Fibroblast of villous mesenchyme (primary cell): ENCODE results near the gene TLX1. TPM values are rescaled to one million over a fixed set of nuclear protein-coding genes. Genes with fewer than 3 reads are reported as not detected.

Experiments
- DNase-seq: peaks from one replicate; pipeline ENCODE4 v3.0.0-alpha.2; 2010; ENCODE audit warnings: low read depth
- H3K4me3 ChIP-seq: 2 replicates; pipeline ENCODE4 v1.5.1; 2011; ENCODE audit warnings: low read depth, mild to moderate bottlenecking, low read length
- CTCF ChIP-seq: IDR thresholded peaks from 2 replicates; pipeline ENCODE4 v1.5.1; 2012; ENCODE audit warnings: low read depth, mild to moderate bottlenecking, low read length; ENCODE audit not compliant: insufficient read depth
- total RNA-seq: library from RNA; depleted of rRNA; stranded (reverse); fragments of >200 nt; gene quantifications from 2 replicates; pipeline ENCODE4 v1.2.3, GENCODE V29; 2012

The TLX1 gene
- total RNA-seq, 1 donor: not detected

GRCh38 chr10:101139421-101139911 is 8.4 kb downstream of the TLX1 start:
- DNase-seq: peak; percentile 15
- TF ChIP-seq CTCF: peak; percentile 36

DNA sequence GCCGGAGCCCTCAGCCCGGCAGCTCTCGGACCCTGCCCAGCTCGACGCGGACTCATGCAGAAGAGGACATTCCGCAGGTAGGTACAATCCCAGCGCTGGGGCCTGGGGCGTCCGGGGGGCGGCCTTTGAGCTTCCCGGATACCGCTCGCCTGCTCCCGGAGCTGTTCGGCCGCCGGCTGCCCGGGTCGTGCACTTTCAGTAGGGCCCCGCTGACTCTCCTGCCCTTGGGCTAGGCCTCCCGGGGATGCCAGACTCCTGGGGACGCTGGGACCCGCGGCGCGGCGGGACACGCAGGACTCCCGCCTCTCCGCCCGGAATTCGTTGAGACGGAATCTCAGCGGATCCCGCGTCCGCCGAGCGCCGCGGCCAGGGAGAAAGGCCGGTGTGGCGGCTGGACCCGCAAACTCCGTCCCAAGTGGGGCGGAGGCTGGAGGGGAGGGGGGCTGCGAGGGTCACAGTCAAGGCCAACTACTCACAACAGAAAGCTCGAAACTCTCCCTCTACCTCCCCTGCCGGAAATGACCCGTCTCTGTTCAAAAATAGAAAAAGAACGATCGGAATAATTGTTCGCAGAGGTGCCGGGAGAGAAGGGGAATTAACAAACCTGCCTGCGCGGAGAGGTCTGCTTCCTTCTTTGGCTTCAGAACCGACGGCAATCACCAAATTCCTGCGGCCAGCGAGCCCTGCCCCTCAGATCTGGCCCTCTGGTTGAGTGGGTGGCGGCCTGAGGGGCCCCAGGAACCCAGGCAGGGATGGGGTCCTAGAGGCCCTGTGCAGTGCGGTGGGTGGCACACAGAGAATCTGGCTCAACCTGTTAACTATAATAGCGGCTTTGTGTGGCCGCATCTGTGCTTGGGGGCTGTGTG is 9.2 kb downstream of the TLX1 start:
- TF ChIP-seq CTCF: no peak
- DNase-seq: no peak
- H3K4me3 ChIP-seq: no peak overlapping the region

More at GRCh38 chr10:101139421-101139911, 8.4 kb downstream of the TLX1 start:
- H3K4me3 ChIP-seq: no peak overlapping the region

GRCh38 chr10:101140950-101141615 is 10.0 kb downstream of the TLX1 start:
- TF ChIP-seq CTCF: no peak
- DNase-seq: no peak
- H3K4me3 ChIP-seq: no peak overlapping the region

DNA sequence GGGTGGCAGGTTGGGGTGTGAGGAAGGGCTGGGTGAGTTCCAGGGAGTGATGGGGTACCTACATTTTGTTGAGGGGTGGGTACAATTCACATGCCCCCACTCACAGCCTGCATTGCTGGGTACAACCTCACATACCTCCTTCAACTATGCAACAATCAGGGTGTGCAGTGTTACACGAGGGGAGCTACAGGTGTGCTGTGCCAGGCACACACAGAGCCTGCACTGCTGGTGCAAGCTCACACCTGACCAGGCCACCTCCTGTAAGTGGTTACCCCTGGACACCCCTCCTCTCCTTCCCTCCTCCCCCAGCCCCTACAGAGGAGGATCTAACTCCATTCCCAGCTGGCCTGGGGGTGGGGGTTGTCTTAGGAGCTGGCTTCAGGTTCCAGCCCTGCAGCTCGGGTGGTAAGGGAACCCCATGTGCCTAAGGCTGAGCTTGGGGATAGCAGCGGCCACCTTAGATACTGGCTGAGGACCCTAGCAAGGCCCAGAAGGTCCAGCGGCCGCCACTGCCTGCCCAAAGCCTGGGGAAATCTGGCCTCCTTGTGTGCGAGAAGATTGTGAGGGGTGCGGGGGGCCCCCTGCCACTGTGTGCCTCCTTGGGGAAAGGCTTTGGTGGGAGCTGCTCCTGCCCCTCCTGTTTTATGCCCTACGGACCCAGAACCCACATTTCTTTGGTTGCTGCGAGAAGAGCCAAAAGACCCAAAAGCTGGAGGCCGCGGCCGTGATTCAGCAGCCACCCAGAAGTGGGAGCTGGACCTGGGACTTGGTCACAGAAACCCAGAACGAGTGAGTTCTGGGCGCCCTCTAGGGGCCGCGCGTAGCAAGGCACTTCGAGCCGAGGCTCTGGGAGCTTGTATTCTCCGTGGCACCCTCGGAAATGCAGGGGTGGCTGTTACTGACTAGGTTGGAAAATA is 10.8 kb downstream of the TLX1 start:
- no peak overlapping the region for H3K4me3 ChIP-seq
- DNase-seq: peak; percentile 77
- peak; percentile 97 for TF ChIP-seq CTCF

- no peak for TF ChIP-seq CTCF
- no peak for DNase-seq
- no peak overlapping the region for H3K4me3 ChIP-seq
Observed at GRCh38 chr10:101142533-101143344, 11.6 kb downstream of the TLX1 start.

- no peak for DNase-seq
- no peak overlapping the region for H3K4me3 ChIP-seq
- no peak for TF ChIP-seq CTCF
Observed at GRCh38 chr10:101143345-101143630, 12.2 kb downstream of the TLX1 start.
